SKM-1 treated with dmso at 0.1 percent for 144 hours (cell line): ENCODE data around the gene TANGO6.

Experiments
- DNase-seq: peaks from one replicate; lab custom pipeline; 2025; ENCODE audit not compliant: unreplicated experiment; lab: John Stamatoyannopoulos, UW

The TANGO6 gene

GRCh38 chr16:68860978-68861892, 17.9 kb downstream of the TANGO6 start:
- DNase-seq = no peak

- no peak for DNase-seq
Observed at GRCh38 chr16:68866933-68867332, 23.6 kb downstream of the TANGO6 start.

GRCh38 chr16:68869492-68870088, 26.3 kb downstream of the TANGO6 start:
- DNase-seq = no peak

- no peak for DNase-seq
Observed at GRCh38 chr16:68873635-68874471, 30.5 kb downstream of the TANGO6 start.

- no peak for DNase-seq
Observed at GRCh38 chr16:68875871-68876270, 32.5 kb downstream of the TANGO6 start.

GRCh38 chr16:68883685-68884084, 40.4 kb downstream of the TANGO6 start:
- DNase-seq = no peak

- DNase-seq = no peak
Observed at GRCh38 chr16:68884401-68884800, 41.1 kb downstream of the TANGO6 start.

GRCh38 chr16:68884861-68885720, 41.8 kb downstream of the TANGO6 start:
- DNase-seq = no peak

GRCh38 chr16:68887107-68887506, 43.8 kb downstream of the TANGO6 start:
- no peak for DNase-seq

- peak; percentile 9 for DNase-seq
Observed at GRCh38 chr16:68889508-68890150, 46.3 kb downstream of the TANGO6 start.

- no peak for DNase-seq
Observed at GRCh38 chr16:68892214-68892613, 48.9 kb downstream of the TANGO6 start.

GRCh38 chr16:68892898-68893297, 49.6 kb downstream of the TANGO6 start:
- DNase-seq = no peak

GRCh38 chr16:68893710-68894705, 50.7 kb downstream of the TANGO6 start:
- DNase-seq = no peak

GRCh38 chr16:68894714-68895113, 51.4 kb downstream of the TANGO6 start:
- DNase-seq = no peak

- no peak for DNase-seq
Observed at GRCh38 chr16:68898026-68898425, 54.7 kb downstream of the TANGO6 start.

- DNase-seq = no peak
Observed at GRCh38 chr16:68900009-68900408, 56.7 kb downstream of the TANGO6 start.

GRCh38 chr16:68902003-68902968, 59.0 kb downstream of the TANGO6 start:
- DNase-seq = no peak

GRCh38 chr16:68902969-68903345, 59.6 kb downstream of the TANGO6 start:
- no peak for DNase-seq
